Activated T-cell treated with anti-CD3 and anti-CD28 coated beads, Interleukin-2, amount 50 U/mL, for 24 hours (primary cell): ENCODE measurements around the gene APOBEC3C.
"Not testable (repeated sequence)": the region's sequence is repeated elsewhere in the genome, so short reads cannot be mapped to it uniquely, and the experiment has no call there.

Experiments
- DNase-seq: peaks from one replicate; pipeline ENCODE4 v3.0.0-alpha.2; 2020
- H3K27ac Mint-ChIP-seq: 2 replicates; pipeline ENCODE4 v1.8.0; 2020; ENCODE audit warnings: mild to moderate bottlenecking, mixed read lengths
- H3K27me3 Mint-ChIP-seq: 2 replicates; pipeline ENCODE4 v1.8.0; 2020; ENCODE audit warnings: mixed read lengths
- H3K36me3 Mint-ChIP-seq: 2 replicates; pipeline ENCODE4 v1.8.0; 2020; ENCODE audit warnings: low read depth, mixed read lengths
- H3K4me1 Mint-ChIP-seq: 2 replicates; pipeline ENCODE4 v1.8.0; 2020; ENCODE audit warnings: low read depth, mixed read lengths
- H3K4me3 Mint-ChIP-seq: 2 replicates; pipeline ENCODE4 v1.8.0; 2020; ENCODE audit warnings: mild to moderate bottlenecking, moderate library complexity, mixed read lengths
- H3K9me3 Mint-ChIP-seq: 2 replicates; pipeline ENCODE4 v1.8.0; 2020; ENCODE audit warnings: mixed read lengths

Gene APOBEC3C

DNA sequence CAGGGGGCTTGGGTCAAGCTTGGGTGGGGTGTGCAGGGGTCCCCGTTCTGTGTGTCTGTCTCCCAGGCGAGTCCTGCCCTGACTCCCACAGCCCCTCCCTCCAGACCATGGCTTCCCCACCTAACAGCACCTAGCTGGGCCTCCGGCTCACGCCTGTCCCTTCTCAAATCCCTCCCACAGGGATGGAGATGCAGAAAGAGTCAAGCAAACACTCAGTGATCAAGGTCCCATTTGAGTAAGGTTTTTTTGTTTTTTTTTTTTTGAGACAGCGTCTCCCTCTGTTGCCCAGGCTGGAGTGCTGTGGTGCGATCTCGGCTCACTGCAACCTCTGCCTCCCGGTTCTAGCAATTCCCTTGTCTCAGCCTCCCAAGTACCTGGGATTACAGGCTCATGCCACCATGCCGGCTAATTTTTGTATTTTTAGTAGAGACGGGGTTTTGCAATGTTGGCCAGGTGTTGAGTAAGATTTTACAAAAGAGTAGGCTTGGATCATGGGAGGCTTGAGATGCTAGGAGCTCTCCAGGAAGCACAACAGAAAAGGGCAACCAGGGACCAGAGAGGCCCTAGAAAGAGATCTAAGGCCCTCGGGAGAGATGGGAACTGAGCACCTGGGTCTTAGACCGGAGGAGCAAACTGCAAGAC lies 12.6 kb downstream of the APOBEC3C start:
- no peak overlapping the region for H3K4me3 Mint-ChIP-seq
- no peak for DNase-seq
- no peaks in the 10 kb centered on the region for H3K27me3 Mint-ChIP-seq
- no peaks in the 10 kb centered on the region for H3K9me3 Mint-ChIP-seq
- peak overlapping the region; percentile 63 for H3K27ac Mint-ChIP-seq
- peaks cover 64% of the 10 kb centered on the region for H3K36me3 Mint-ChIP-seq
- H3K4me1 Mint-ChIP-seq, result peaks cover 47% of the 10 kb centered on the region

DNA sequence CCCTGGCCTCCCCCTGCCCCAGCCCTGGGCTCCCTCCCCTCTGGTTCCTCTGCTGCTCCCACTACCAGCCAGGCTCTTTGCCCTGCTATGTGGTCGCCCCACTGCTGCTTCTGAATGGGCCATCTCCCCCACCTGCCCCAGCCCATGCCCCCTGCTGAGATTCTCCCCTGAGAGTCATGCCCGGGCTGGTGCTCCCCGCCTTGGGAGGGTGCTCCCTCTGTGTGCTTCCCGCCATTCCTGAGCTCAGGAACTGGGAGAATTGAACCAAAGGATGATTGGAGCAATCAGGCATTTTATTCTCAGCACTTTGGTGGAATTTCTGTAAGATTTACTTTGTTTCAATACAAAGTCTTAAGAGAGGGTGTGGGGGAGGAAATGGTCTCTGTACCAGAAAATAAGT lies 13.7 kb downstream of the APOBEC3C start:
- Mint-ChIP-seq H3K27ac (peak overlapping the region; percentile 82), H3K27me3 (no peaks in the 10 kb centered on the region), H3K4me1 (peaks cover 36% of the 10 kb centered on the region), H3K36me3 (peaks cover 62% of the 10 kb centered on the region), H3K9me3 (no peaks in the 10 kb centered on the region), H3K4me3 (no peak overlapping the region)
- DNase-seq, result no peak

DNA sequence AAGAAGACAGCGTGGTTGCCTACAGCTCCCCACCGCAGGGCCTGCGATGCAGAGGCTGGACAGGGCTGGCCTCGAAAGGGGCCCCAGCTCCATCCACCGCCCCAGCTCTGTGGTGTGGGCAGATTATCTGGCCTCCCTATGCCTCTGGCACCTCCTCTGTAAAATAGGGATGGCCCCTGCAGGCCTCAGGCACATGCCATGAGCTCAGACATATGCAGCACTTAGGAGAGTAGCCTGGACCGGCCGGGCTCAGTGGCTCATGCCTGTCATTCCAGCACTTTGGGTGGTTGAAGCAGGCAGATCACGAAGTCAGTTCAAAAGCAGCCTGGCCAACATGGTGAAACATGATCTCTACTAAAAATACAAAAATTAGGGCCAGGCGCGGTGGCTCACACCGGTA lies 14.2 kb downstream of the APOBEC3C start:
- Mint-ChIP-seq H3K4me1 (peaks cover 35% of the 10 kb centered on the region), H3K36me3 (peaks cover 63% of the 10 kb centered on the region), H3K27me3 (no peaks in the 10 kb centered on the region), H3K9me3 (no peaks in the 10 kb centered on the region), H3K4me3 (no peak overlapping the region), H3K27ac (peak overlapping the region; percentile 82)
- DNase-seq, result no peak

DNA sequence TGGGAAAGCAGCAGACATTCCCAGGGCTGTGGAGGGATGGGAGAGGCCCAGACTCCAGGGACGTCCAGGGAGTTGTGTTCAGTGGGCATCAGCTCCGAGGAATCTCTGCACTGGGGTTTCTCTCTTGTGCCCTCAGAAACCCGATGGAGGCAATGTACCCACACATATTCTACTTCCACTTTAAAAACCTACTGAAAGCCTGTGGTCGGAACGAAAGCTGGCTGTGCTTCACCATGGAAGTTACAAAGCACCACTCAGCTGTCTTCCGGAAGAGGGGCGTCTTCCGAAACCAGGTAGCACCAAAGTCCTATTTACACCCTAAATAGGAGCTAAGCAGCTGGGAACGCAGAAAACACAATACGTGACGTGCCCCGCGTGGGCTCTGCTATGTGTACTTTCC lies 15.2 kb downstream of the APOBEC3C start:
- Mint-ChIP-seq H3K9me3 (no peaks in the 10 kb centered on the region), H3K27me3 (no peaks in the 10 kb centered on the region), H3K4me3 (no peak overlapping the region), H3K36me3 (peaks cover 60% of the 10 kb centered on the region), H3K27ac (no peak overlapping the region), H3K4me1 (peaks cover 27% of the 10 kb centered on the region)
- DNase-seq, result no peak

DNA sequence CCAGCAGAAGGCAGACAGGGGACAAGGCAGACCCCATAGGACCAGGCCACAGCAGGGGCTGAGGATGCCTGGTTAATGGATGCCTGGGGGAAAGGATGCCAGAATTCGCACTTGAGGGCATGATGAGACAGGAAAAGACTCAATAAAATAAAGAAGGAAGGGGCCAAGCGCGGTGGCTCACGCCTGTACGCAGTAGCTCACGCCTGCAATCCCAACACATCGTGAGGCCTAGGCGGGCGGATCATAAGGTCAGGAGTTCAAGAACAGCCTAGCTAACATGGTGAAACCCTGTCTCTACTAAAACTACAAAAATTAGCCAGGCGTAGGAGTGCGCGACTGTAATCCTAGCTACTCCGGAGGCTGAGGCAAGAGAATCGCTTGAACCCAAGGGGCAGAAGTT lies 16.6 kb downstream of the APOBEC3C start:
- Mint-ChIP-seq H3K27ac (peak overlapping the region; percentile 8), H3K9me3 (no peaks in the 10 kb centered on the region), H3K27me3 (no peaks in the 10 kb centered on the region), H3K4me1 (peaks cover 14% of the 10 kb centered on the region), H3K36me3 (peaks cover 46% of the 10 kb centered on the region), H3K4me3 (no peak overlapping the region)
- DNase-seq, result no peak

DNA sequence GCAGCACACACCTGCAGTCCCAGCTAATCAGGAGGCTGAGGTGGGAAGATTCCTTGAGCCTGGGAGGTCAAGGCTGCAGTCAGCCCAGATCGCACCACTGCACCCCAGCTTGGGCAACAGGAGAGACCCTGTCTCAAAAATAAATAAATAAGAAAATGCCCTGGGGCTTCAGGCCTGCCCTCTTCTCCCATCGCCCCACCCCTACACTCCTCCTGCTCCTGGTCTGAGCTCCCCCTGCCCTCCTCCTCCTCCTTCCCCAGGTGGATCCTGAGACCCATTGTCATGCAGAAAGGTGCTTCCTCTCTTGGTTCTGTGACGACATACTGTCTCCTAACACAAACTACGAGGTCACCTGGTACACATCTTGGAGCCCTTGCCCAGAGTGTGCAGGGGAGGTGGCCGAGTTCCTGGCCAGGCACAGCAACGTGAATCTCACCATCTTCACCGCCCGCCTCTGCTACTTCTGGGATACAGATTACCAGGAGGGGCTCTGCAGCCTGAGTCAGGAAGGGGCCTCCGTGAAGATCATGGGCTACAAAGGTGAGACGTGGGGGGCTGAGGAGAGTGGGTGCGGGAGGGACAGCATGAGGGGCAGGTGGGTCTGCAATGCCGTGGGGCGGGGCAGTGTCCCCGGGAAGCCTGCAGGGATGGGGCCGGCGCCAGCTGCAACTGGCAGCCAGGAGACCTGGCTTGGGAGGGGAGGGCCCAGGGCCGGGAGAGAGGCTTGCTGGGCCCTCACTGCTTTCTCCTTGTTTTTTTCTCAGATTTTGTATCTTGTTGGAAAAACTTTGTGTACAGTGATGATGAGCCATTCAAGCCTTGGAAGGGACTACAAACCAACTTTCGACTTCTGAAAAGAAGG lies 17.6 kb downstream of the APOBEC3C start:
- peaks cover 14% of the 10 kb centered on the region for H3K4me1 Mint-ChIP-seq
- not testable (repeated sequence) for H3K27ac Mint-ChIP-seq, H3K27me3 Mint-ChIP-seq, H3K9me3 Mint-ChIP-seq, DNase-seq, H3K4me3 Mint-ChIP-seq
- peaks cover 38% of the 10 kb centered on the region for H3K36me3 Mint-ChIP-seq

DNA sequence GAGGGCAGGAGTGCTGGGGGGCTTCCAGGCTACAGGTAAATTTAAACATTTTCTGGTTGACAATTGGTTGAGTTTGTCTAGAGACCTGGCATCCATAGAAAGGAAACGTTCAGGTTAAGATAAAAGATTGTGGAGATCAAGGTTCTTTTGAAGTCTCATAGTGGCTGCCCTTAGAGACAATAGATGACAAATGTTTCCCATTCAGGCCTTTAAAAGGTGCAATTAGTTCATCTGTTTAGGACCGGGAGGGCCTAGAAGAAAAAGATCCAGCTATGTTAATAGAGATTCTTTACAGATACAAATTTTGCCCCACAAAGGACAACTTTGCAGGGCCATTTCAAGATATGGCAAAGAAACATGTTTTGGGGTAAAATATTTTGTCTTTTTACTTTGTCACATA lies 23.0 kb downstream of the APOBEC3C start:
- not testable (repeated sequence) for H3K27me3 Mint-ChIP-seq, H3K4me3 Mint-ChIP-seq, DNase-seq, H3K9me3 Mint-ChIP-seq
- Mint-ChIP-seq H3K36me3 (peaks cover 22% of the 10 kb centered on the region), H3K27ac (peak overlapping the region; percentile 24), H3K4me1 (peaks cover 34% of the 10 kb centered on the region)

DNA sequence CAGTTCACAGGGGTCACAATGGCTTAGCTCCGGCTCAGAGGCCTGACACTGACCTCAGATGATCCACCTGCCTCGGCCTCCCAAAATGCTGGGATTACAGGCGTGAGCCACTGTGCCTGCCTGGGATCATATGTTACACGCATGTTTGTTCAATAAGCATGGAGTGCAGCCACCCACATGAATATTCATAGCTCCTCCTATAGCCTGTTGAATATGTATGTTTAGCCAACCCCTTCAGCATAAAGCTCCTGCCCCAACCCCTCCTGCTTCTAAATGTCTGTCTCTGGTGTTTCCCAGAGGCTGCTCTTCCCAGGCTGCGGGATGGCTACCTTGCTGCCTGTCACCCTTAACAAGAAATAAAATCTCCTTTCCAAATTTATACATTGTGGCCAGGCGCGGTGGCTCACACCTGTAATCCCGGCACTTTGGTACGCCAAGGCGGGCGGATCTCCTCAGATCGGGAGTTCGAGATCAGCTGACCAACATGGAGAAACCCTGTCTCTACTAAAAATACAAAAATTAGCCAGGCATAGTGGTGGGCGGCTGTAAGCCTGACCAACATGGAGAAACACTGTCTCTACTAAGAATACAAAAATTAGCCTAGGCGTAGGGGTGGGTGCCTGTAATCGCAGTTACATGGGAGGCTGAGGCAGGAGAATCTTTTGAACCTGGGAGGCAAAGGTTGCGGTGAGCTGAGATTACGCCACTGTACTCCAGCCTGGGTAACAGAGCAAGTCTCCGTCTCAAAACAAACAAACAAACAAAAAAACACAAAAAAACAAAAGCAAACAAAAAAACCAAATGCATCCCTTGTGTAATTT lies 25.5 kb downstream of the APOBEC3C start:
- Mint-ChIP-seq H3K9me3 (no peaks in the 10 kb centered on the region), H3K27me3 (no peaks in the 10 kb centered on the region), H3K27ac (peak overlapping the region; percentile 86), H3K4me3 (peak overlapping the region; percentile 64), H3K4me1 (peaks cover 47% of the 10 kb centered on the region), H3K36me3 (peaks cover 20% of the 10 kb centered on the region)
- DNase-seq, result no peak

DNA sequence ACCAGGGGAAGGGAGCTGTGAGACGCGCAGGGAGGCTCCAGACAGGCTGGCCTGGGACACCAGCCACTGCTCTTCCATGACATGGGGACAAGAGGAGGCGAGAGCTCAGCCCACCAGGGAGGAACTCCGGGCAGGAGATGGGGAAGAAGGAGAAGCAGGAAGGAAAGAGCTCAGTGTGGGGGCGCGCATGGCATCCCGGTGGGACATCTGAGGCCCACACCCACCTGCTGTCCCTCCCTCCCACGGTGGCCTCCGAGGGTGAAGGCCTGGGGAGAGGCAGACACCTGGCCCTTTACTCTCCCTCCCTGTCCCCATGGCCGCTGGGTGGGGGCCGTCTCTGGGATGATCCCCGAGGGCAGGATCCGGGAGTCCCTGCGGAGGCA lies 26.1 kb downstream of the APOBEC3C start:
- H3K4me1 Mint-ChIP-seq, result peaks cover 50% of the 10 kb centered on the region
- H3K36me3 Mint-ChIP-seq, result peaks cover 24% of the 10 kb centered on the region
- H3K27ac Mint-ChIP-seq, result peak overlapping the region; percentile 86
- not testable (repeated sequence) for H3K9me3 Mint-ChIP-seq, H3K27me3 Mint-ChIP-seq, DNase-seq
- peak overlapping the region; percentile 64 for H3K4me3 Mint-ChIP-seq

DNA sequence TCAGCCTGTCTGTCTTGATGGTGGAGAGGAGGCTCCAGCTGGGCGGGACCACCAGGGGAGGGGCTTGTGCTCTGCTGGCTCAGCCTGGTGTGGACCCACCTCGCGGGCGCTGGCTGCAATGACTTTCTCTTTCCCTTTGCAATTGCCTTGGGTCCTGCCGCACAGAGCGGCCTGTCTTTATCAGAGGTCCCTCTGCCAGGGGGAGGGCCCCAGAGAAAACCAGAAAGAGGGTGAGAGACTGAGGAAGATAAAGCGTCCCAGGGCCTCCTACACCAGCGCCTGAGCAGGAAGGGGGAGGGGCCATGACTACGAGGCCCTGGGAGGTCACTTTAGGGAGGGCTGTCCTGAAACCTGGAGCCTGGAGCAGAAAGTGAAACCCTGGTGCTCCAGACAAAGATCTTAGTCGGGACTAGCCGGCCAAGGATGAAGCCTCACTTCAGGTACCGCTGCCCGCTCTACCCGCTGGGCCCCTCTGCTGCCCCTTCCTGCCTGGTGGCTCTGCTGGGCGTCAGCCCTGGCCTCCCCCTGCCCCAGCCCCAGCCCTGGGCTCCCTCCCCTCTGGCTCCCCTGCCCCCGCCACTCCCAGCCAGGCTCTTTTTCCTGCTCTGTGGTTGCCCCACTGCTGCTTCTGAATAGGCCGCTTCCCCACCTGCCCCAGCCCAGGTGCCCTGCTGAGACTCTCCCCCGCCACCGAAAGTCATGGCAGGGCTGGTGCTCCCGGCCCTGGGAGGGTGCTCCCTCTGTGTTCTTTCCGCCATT lies 26.7 kb downstream of the APOBEC3C start, which contains the start of gene APOBEC3F:
Gene APOBEC3F (plus strand): TSS at position 327 of the 759 bp plus-strand sequence. CDS start 97 bp downstream, at position 424.
- peak; percentile 77 for DNase-seq
- H3K36me3 Mint-ChIP-seq, result peaks cover 30% of the 10 kb centered on the region
- H3K4me1 Mint-ChIP-seq, result peaks cover 55% of the 10 kb centered on the region
- not testable (repeated sequence) for H3K9me3 Mint-ChIP-seq, H3K27me3 Mint-ChIP-seq
- H3K4me3 Mint-ChIP-seq, result peak within 1 kb of the TSS; percentile 86
- peak within 1 kb of the TSS; percentile 92 for H3K27ac Mint-ChIP-seq

DNA sequence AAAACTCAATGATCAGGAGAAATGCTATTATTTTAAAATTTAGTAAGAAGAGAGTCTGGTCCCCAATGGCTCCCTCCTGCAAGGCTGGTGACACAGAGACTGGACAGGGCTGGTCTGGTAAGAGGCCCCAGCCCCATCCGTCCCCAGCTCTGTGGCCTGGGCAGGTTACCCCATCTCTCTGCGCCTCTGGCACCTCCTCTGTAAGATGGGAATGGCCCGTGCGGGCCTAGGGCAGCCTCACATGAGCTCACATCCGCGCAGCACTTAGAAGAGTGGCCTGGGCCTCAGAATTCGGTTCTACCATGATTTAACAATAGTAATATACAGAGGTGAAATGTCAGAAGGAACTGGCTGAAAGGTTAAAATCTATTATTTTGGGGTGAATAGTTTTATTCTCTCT lies 27.9 kb downstream of the APOBEC3C start:
- Mint-ChIP-seq H3K9me3 (no peaks in the 10 kb centered on the region), H3K4me1 (peaks cover 52% of the 10 kb centered on the region), H3K27me3 (no peaks in the 10 kb centered on the region), H3K36me3 (peaks cover 40% of the 10 kb centered on the region), H3K4me3 (peak overlapping the region; percentile 86), H3K27ac (peak overlapping the region; percentile 92)
- DNase-seq, result no peak

DNA sequence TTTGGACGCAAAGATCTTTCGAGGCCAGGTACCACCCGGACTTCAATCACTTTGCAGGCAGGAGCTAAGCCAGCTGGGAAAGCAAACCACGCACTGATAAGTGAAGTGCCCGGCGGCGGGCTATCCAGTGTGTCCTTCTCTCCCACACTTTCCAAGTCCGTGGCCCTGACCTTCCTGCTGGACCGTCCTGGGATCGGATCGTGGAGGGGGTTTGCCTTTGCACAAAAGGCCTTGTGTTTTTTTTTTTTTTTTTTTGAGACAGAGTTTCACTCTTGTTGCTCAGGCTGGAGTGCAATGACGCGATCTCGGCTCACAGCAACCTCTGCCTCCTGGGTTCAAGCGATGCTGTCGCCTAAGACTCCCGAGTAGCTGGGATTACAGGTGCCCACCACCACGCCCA lies 29.0 kb downstream of the APOBEC3C start:
- not testable (repeated sequence) for H3K27ac Mint-ChIP-seq, DNase-seq, H3K9me3 Mint-ChIP-seq, H3K4me3 Mint-ChIP-seq, H3K27me3 Mint-ChIP-seq
- Mint-ChIP-seq H3K4me1 (peaks cover 45% of the 10 kb centered on the region), H3K36me3 (peaks cover 44% of the 10 kb centered on the region)

DNA sequence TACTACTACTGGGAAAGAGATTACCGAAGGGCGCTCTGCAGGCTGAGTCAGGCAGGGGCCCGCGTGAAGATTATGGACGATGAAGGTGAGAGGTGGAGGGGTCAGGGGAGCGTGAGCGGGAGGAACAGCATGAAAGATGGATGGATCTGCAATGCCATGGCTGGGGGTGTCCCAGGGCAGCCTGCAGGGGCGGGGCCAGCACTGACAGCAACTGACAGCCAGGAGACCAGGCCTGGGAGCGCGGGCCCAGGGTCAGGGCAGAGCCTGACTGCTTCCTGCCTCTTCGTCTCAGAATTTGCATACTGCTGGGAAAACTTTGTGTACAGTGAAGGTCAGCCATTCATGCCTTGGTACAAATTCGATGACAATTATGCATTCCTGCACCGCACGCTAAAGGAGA lies 31.1 kb downstream of the APOBEC3C start:
- not testable (repeated sequence) for H3K4me3 Mint-ChIP-seq, H3K9me3 Mint-ChIP-seq, H3K27me3 Mint-ChIP-seq, DNase-seq
- Mint-ChIP-seq H3K27ac (peak overlapping the region; percentile 44), H3K36me3 (peaks cover 44% of the 10 kb centered on the region), H3K4me1 (peaks cover 34% of the 10 kb centered on the region)

DNA sequence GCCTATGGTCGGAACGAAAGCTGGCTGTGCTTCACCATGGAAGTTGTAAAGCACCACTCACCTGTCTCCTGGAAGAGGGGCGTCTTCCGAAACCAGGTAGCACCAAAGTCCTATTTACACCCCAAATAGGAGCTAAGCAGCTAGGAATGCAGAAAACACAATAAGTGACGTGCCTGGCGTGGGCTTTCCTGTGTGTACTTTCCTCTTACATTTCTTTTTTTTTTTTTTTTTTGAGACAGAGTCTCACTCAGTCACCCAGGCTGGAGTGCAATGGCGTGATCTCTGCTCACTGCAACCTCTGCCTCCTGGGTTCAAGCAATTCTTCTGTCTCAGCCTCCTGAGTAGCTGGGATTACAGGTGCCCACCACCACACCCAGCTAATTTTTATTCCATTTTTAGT lies 35.4 kb downstream of the APOBEC3C start:
- H3K36me3 Mint-ChIP-seq, result peaks cover 24% of the 10 kb centered on the region
- H3K27me3 Mint-ChIP-seq, H3K4me3 Mint-ChIP-seq, DNase-seq, H3K9me3 Mint-ChIP-seq: not testable (repeated sequence)
- H3K4me1 Mint-ChIP-seq, result peaks cover 10% of the 10 kb centered on the region
- H3K27ac Mint-ChIP-seq, result peak overlapping the region; percentile 37
